ENCODE results near the gene UNC5B. TPM values are rescaled to one million over a fixed set of nuclear protein-coding genes. Genes with fewer than 3 reads are reported as not detected.

UNC5B gene
- total RNA-seq, result 44.9 TPM

DNA sequence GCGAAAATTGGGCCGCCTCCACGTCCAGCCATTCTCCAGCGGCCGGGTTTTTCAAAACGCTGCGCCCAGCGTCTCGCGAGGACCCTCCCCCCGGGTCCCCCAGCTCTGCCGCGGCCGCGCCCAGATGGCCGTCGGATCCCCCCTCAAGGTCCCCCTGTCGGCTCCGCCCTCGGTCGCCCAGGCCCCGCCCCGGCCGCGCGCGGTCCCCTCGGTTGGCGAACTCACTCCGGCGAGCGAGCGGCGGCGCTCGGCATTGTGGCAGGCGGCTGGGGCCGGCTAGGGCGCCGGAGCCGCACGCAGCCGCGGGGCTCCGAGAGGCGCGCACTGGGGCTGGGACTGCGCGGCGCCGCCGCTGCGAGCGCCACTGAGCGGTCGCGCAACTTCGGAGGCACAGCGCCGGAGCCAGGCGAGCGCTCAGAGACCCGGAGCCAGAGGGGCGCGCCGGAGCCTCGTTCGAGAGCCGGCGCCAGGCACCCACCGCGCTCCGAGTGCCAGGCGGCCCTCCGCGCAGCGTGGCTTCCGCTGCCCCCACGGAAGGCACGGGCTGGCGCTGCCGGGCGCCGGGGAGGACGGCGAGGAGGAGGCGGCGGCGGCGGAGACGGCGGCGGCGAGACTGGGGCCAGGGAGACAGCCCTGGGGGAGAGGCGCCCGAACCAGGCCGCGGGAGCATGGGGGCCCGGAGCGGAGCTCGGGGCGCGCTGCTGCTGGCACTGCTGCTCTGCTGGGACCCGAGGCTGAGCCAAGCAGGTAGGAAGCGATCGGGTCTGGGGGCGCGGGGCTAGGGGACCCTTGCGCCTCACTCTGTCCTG lies at the start of gene UNC5B:
TSS of gene UNC5B (plus strand) at position 253 of the 809 bp plus-strand sequence. CDS start at position 669, 416 bp downstream.

GRCh38 chr10:71319042-71319799 lies 106.9 kb downstream of the UNC5B start, which contains the start of gene SLC29A3:
TSS of gene SLC29A3 (plus strand) at chr10:71319259. CDS start at chr10:71319310, 51 bp downstream.

Other genes with a start within 250 kb of the UNC5B start
- gene SLC29A3, start 106.7 kb downstream of the UNC5B start, total RNA-seq, result 4.6 TPM
- 6.7 TPM for gene CDH23, start 184.3 kb downstream of the UNC5B start, total RNA-seq